ENCODE results near the gene LMTK2.

The LMTK2 gene

DNA sequence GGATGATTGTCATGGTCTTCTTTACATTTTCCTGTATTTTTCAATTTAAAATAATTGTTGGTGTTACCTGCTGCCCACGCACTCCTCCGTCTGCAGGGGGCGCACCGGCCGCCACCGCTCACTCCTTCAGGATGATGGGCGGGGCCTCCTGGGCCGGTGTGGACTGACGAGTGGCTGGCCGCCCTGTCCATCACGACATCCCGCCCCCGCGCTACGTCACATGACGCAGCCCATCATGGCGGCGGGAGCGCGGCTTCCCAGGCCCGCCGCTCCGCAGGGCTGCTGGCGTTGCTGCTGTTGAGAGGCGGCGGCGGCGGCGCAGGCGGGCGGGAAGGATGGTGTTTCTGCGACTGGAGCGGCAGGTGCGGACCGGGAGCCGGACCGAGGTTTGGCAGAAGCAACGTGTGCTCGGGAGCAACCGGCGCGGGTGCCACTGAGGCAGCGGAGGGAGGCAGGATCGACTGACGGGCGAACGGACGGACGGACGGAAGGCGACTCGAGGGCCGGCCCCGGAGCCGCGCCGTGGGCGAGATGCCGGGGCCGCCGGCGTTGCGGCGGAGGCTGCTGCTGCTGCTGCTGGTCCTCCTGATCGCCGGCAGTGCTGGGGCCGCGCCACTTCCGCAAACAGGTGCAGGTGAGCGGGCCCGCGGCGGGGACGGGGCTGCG, at the start of gene LMTK2:
TSS of gene LMTK2 (plus strand) at position 216 of the 666 bp plus-strand sequence. CDS start at position 532, 316 bp downstream.
- DNase-seq, result peak; percentile 99

DNA sequence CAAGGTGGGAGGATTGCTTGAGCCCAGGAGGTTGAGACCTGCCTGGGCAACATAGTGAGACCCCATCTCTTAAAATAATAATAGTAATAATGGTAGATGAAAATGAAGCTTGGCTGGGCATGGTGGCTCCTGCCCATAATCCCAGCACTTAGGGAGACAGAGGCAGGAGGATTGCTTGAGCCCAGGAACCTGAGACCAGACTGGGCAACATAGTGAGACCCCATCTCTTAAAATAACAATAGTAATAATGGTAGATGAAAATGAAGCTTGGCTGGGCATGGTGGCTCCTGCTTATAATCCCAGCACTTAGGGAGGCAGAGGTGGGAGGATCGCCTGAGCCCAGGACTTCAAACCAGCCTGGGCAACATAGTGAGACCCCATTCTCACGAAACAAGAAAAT, 49.5 kb upstream of the LMTK2 start:
- DNase-seq, result no peak

GRCh38 chr7:98058186-98058585, 48.5 kb upstream of the LMTK2 start:
- no peak for DNase-seq

DNA sequence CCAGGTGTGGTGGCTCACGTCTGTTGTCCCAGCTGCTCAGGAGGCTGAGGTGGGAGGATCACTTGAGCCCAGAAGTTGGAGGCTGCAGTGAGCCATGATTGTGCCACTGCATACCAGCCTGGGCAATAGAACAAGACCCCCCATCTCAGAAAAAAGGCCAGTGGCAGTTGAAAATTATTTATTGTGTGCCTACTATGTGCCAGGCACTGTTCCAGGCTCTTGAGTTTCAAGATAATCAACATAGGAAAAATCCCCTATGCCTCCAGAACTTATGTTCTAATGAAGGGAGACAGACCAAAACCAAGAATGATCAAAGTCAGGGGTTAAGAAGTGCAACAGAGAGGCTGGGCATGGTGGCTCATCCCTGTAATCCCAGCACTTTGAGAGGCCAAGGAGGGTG, 42.4 kb upstream of the LMTK2 start:
- no peak for DNase-seq

DNA sequence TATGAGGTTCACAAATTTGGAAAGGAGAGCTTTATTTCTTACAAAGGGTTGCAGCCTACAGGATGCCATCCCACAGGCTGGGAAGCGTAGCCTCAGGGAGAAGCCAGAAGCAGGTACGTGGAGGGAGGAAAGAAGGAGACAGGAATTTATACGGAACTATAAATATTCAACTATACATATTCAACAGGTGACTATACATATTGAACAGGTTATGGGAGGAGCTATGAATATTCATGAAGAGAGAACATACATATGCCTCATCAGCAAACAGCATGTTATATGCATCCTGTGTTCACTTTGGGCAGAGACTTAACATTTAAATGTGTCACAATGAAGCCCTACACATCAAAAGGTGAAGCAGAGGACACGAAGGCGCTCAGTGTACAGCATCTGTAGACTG, 40.5 kb upstream of the LMTK2 start:
- DNase-seq, result no peak

DNA sequence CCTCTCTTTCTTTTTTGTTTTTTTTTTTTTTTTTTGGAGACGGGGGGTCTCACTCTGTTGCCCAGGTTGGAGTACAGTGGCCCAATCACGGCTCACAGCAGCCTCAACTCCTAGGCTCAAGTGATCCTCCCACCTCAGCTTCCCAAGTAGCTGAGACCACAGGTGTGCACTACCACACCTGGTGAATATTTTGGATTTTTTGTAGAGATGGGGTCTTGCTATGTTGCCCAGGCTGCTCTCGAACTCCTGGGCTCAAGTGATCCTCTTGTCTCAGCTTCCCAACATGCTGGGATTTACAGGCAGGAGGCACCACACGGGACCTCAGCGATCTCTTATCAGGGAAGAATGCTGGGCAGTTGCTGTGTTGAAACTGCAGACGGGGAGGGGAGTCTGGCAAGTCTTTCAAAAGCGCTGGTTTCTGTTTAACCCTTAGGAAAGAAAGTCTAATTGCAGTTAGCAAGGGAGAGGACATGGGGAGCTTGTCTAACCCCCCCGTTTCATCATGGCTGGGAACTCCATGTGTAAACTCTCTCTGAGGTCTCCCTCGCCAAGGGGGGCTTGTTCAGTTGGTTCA, 39.6 kb upstream of the LMTK2 start:
- DNase-seq, result no peak

GRCh38 chr7:98073047-98073446, 33.6 kb upstream of the LMTK2 start:
- no peak for DNase-seq

DNA sequence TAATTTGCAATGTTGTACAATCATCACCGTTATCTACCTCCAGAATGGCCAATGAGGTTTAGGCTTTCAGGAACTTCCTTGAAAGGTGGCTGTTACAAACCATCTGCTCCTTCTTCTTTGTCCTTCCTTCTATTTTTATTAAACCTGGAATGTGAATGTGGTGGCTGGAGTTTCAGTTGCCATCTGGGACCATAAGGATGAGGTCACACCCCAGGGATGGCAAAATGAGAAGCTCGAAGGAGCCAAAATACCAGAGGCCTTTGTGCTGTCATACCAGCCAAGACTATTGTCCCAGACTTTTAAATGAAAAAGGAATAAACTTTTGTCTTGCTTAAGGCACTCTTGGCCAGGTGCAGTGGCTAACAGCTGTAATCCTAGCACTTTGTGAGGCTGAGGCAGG, 30.9 kb upstream of the LMTK2 start:
- DNase-seq, result no peak

DNA sequence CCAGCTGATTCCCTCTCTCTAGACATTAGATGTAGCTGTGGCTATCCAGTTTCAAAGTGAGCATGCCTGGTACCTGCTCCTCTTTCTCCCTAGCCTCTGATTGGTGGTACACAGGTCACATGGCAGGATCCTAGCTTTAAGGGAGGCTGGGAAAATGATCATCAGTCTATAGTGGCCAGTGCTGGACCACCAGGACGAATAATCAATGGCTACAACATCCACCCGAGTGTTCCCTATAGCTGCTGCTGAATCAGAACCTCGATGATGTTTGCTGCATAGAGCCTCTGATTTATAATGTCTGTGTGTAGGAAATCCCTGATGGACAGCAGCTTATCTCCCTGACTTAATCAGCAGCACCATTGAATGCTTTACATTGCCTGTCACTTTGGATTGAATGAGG, 28.9 kb upstream of the LMTK2 start:
- no peak for DNase-seq

GRCh38 chr7:98078197-98078870, 28.3 kb upstream of the LMTK2 start:
- no peak for DNase-seq

DNA sequence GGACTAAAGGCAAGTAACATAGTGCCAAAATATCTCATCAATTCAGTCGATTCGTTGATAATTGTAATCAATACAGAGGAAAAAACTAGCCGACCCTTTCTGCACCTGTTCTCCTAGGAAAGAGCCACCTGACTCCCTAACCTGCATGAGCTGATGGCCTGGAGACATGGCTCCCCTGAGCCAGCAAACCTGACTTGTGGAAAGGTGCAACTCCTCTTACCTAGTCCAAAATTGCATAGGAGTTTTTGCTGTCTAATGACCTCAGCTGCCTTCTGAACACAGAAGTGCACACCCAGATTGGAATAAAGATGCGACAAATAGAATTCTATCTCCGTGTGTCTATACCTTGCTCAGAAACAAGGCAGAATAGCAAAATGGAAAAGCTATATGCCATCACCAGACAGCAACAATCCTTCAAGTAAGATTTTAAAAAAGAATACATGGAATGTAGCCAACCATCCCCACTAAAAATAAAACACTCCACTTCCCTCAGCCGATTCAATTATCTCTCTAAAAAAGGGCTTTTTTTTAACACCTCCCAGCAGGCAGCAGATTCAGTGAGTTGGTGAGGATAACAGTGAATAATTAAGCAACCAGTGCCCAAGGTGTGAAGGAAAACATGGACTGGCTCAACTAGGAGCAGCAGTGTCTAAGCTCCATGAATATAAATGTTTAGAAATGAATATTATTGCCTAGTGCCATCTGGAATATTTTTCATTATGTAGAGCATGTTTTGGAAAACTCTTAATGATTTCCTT, 26.6 kb upstream of the LMTK2 start:
- no peak for DNase-seq

DNA sequence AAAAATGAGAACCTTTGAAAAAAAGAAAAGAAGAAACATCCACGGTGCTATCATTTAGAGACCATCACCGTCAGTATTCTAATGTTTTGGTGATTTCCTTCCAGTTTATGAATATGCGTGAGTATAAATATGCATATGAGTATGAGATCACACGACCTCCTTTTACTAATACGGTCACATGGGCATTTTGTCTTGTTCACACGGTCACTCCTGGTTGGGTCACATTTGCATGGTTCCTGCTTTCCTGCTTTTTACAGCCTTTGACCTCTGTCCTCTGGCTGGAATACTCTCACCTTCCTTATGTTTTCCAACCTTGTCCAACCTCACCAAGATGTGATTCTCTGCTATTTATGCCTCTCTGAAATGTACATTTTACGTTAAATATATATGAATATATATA, 25.3 kb upstream of the LMTK2 start:
- no peak for DNase-seq

DNA sequence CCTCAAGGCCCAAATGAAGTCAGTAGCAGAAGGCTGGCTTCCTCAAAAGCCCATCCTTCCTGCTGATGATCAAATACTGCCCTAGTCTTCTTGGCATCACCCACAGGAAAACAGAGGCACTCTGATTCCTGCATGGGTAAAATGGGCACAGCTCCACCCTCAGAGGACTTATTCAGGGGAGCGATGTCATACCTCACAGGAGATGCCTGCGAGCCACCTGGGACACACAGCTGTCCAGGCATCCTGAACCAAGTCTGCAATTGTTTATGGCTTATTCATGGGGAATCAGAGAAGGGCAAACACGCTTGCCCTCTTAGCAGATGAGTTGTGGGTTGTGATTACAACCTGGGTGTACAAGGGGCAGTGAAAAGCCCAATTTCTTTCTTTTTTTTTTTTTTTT, 22.0 kb upstream of the LMTK2 start:
- DNase-seq, result no peak

DNA sequence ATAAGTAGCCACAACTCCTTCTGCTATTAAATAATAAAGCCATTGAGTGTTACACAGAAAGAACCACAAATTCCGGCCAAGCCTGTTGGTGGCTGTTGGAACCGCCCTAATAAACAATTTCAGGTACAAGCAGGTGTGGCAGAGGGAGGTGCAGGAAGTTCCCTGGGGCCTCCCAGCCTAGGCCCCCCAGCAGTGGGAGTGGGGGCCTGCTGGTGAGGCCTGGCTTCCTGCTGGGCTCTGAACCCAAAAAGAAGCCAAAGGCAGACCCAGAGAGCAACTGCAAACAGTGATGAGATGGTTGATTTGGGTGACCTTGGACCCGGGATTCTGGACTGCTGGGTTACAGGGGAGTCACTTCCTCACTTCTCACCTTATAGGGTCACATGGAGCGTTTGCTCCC, 21.0 kb upstream of the LMTK2 start:
- DNase-seq, result no peak

- DNase-seq, result no peak
Measured at GRCh38 chr7:98086281-98086718, 20.4 kb upstream of the LMTK2 start.

GRCh38 chr7:98088109-98088508, 18.6 kb upstream of the LMTK2 start:
- no peak for DNase-seq

- DNase-seq, result no peak
Measured at GRCh38 chr7:98090116-98090515, 16.5 kb upstream of the LMTK2 start.

GRCh38 chr7:98091061-98091460, 15.6 kb upstream of the LMTK2 start:
- DNase-seq, result no peak

- DNase-seq, result no peak
Measured at GRCh38 chr7:98091523-98091922, 15.1 kb upstream of the LMTK2 start.

DNA sequence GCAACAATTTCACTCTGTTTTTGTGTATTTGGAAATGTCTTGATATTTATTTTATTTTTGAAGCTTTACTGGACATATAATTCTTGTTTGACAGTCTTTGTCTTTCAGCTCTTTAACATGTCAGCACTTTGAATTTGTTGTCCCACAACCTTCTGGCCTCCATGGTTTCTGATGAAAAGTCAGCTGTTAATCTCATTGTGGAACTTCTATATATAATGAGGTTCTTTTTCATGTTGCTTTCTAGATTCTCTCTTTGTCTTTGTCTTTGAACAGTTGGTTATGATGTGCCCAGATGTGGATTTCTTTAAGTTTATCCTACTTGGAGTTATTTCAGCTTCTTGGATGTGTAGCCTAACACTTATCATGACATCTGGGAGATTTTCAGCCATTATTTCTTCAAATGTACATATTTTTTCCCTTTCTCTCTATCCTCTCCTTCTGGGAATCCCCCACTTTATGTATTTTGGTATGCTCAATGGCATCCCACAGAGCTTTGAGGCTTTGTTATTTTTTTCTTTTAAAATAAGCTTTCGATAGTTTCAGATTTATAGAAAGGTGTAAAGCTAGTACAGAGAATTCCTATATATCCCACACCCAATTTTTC, 9.5 kb upstream of the LMTK2 start:
- no peak for DNase-seq

GRCh38 chr7:98100088-98100487, 6.6 kb upstream of the LMTK2 start:
- no peak for DNase-seq

DNA sequence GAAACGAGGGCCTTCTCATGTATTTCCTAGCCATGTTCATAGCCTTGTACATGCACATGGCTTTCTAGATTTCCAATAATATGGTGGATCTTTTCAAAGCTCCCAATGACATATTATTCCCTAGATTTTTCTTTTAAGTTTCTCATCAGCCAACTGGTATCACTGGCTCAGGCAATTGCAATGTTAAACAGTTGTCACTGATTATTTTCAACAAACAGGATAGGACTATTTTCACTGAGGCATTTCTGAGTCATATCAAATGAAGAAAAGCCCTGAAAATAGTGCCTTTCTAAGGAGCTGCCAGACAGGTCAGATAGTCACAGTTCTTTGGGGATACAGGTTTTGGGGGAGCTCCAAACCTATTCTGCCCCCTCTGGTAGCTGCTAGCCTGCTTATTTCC, 4.5 kb upstream of the LMTK2 start:
- DNase-seq, result no peak

DNA sequence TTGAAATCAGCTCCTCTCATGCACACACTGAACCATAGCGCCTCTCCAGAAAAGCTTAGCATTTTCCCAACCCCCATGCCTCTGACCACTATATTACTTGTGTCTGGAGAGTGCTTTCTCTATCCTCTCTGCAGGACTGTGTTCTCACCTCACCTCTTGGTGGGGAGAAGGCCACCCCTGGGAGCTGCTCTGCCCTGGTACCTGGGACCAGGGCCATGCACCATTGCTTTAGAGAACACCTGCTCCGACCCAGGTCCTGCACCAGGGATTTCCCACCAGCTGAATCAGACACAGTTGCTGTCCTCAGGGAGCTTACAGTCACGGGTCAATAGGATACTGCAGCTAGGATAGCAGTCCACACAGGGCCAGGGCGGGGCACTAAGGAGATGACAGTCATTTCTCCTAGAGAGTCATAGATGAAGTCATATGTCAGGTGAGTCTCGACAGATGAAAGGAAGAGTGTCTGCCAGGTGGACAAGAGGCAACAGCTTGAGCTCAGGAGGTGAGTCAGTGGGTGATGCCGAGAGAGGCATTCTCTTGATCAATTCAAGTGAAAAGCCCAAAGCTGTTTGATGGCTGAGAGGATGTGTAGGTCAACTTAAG, 619 bp upstream of the LMTK2 start:
- DNase-seq, result peak; percentile 28 to 37
